Uterus (tissue), 2 donors: Measurements from ENCODE around the gene GAREM1.

Experiments
- CTCF ChIP-seq, 4 experiments: fragments of 200-600 bp in 2 of 4; fragments of 450-650 bp in 2 of 4; sonication (generic) in 2 of 4; IDR thresholded peaks; one replicate each; pipeline ENCODE4 v1.5.1; 2016 to 2019; ENCODE audit warnings: antibody characterized with exemption in 4 of 4, mild to moderate bottlenecking in 2 of 4, moderate library complexity in 1 of 4
- POLR2A ChIP-seq, 2 donors: fragments of 450-650 bp; IDR thresholded peaks; one replicate each; pipeline ENCODE4 v1.6.1; 2016; ENCODE audit warnings: antibody characterized with exemption in 2 of 2, mild to moderate bottlenecking in 1 of 2, moderate library complexity in 1 of 2

DNA sequence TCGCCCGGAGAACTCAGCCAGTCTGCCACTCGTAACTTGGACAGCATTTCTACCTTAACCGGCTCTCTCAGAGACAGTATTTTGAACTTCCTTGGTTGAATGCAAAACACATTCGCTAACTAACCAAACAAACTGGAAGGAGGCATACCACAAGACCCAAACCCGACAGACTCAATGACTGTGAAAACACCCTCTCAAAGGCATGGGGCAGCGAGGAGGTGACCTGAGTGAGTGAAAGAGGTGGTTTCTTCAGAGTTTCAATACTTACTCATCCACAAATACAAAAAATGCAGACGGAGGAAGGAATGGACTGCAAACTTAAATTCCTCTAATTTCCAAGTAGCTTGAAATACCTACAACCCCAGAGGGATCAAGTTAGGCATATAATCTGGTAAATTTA lies 132.9 kb downstream of the GAREM1 start:
- TF ChIP-seq CTCF (IDR thresholded peaks at IDR 0.05) = no peak
- no peak for TF ChIP-seq POLR2A (IDR thresholded peaks at IDR 0.05)
